DOHH2 (cell line): Measurements from ENCODE around the gene UBASH3B.

Experiments used
- CTCF ChIP-seq: fragments of 200-600 bp; sonication (generic); IDR thresholded peaks from one replicate; pipeline ENCODE4 v1.5.1; 2014; ENCODE audit warnings: antibody characterized with exemption, mild to moderate bottlenecking, low read depth, low read length; ENCODE audit not compliant: poor library complexity, severe bottlenecking
- EZH2phosphoT487 ChIP-seq: fragments of 200-600 bp; sonication (generic); IDR thresholded peaks from 2 replicates; pipeline ENCODE4 v1.6.1; 2017; ENCODE audit warnings: borderline replicate concordance, mild to moderate bottlenecking, antibody characterized with exemption, low read length, moderate library complexity, mixed read lengths

DNA sequence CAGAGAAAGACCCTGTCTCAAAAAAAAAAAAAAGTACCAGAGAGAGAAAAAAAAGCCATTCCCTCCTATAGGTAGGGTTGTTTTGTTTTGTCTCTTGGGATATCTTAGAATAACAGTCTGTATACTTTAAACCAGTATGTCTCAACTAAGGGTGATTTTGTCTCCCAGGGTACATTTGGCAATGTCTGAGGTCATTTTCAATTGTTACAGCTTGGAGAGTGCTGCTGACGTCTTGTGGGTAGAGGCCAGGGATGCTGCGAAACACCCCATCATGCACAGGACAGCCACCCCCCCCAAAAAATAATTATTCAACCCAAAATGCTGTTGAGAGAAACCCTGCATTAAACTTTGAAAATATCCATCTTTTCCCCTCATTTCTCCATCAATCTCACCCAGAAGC, 126.7 kb downstream of the UBASH3B start:
- TF ChIP-seq CTCF (no peak), EZH2phosphoT487 (no peak)
